Left lung (tissue), 10 donors: Measurements from ENCODE around the gene TMEM169. TPM values are rescaled to one million over a fixed set of nuclear protein-coding genes. Genes with fewer than 3 reads are reported as not detected.

Experiments
- ATAC-seq: fragments of 200-7000 bp; cut with Tn5 transposase; one replicate; pipeline ENCODE4 v1.9.1; 2020; ENCODE audit warnings: moderate library complexity
- DNase-seq, 4 donors: peaks; one replicate each; pipeline ENCODE4 v3.0.0-alpha.2; 2013 to 2020
- H3K27ac ChIP-seq, 2 donors: fragments of 200-600 bp; sonication (generic) in 1 of 2; one replicate each; pipeline versions ENCODE4 v1.5.0 to v1.8.0; 2020 to 2021
- H3K27me3 ChIP-seq, 2 donors: fragments of 200-600 bp; sonication (generic) in 1 of 2; one replicate each; pipeline versions ENCODE4 v1.5.0 to v1.8.0; 2020 to 2021
- H3K36me3 ChIP-seq, 2 donors: fragments of 200-600 bp; sonication (generic) in 1 of 2; one replicate each; pipeline versions ENCODE4 v1.5.0 to v1.8.0; 2020 to 2021
- H3K4me1 ChIP-seq, 2 donors: fragments of 200-600 bp; one replicate each; pipeline ENCODE4 v1.8.0; 2021
- H3K4me3 ChIP-seq, 2 donors: fragments of 200-600 bp; sonication (generic) in 1 of 2; one replicate each; pipeline versions ENCODE4 v1.5.0 to v1.8.0; 2020 to 2021; ENCODE audit warnings: mild to moderate bottlenecking in 1 of 2
- H3K9me3 ChIP-seq, 2 donors: fragments of 200-600 bp; sonication (generic) in 1 of 2; one replicate each; pipeline versions ENCODE4 v1.5.0 to v1.8.0; 2020 to 2021
- intact Hi-C, 2 donors: fragments of 100-400 bp; cut with DNase I; formaldehyde crosslinking; loops; one replicate each; pipeline versions ENCODE4 v1.11.2 to v1.14.2; 2022
- polyA plus RNA-seq, 6 donors: library from polyadenylated mRNA; unstranded; fragments of 120-200 nt; gene quantifications; one replicate each; pipeline ENCODE4 v1.2.1, GENCODE V29; 2013; ENCODE audit not compliant: insufficient read length in 6 of 6
- total RNA-seq, 2 donors: library from RNA; stranded (reverse); fragmentation: NEBNext Ultra II Directional; extraction: Animal tissue kit (Norgen Biotek cat#: 25700); gene quantifications; one replicate each; pipeline ENCODE4 v1.2.1, GENCODE V29; 2021
- TF ChIP-seq, protein P1 (sequence below), 2 donors: fragments of 200-600 bp; sonication (generic) in 1 of 2; IDR thresholded peaks; one replicate each; pipeline versions ENCODE4 v1.5.0 to v1.8.0; 2021; ENCODE audit warnings: antibody characterized with exemption in 2 of 2
- donor health status: DM: no; HTN: yes; CAD: no.
- donor health status: DM: no; HTN: no; CAD: no.

TMEM169 gene
- total and polyA plus RNA-seq, 8 donors: 0.66 to 1.8 (median 1.1) TPM

DNA sequence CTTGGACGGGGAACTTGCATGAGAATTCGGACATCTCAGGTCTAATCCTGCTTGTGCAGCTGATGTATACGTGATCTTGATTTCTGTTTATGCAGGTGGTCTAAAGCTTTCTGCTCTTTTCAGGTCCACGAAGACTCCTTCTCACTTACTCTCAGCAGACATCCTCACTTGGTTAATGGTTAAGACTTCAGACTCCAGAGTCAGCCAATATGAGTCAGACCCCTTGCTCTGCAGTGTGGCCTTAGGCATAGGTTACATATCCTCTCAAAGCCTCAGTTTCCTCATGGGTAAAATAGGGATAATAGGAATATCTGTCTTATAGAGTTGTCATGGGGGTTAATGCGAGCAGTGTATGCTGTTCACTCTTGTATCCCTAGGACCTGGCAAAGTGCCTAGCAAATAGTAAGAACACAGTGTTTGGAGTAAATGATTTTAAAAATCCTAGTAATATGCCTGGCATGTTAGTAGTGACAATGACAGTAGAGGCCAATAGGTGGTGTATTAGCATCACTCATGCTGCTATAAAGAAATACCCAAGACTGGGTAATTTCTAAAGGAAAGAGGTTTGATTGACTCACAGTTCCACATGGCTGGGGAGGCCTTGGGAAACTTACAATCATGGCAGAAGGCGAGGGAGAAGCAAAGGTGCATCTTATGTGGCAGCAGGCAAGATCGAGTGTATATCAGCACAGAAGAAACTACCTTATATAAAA is 69.8 kb downstream of the TMEM169 start:
- TF ChIP-seq, protein P1, sequence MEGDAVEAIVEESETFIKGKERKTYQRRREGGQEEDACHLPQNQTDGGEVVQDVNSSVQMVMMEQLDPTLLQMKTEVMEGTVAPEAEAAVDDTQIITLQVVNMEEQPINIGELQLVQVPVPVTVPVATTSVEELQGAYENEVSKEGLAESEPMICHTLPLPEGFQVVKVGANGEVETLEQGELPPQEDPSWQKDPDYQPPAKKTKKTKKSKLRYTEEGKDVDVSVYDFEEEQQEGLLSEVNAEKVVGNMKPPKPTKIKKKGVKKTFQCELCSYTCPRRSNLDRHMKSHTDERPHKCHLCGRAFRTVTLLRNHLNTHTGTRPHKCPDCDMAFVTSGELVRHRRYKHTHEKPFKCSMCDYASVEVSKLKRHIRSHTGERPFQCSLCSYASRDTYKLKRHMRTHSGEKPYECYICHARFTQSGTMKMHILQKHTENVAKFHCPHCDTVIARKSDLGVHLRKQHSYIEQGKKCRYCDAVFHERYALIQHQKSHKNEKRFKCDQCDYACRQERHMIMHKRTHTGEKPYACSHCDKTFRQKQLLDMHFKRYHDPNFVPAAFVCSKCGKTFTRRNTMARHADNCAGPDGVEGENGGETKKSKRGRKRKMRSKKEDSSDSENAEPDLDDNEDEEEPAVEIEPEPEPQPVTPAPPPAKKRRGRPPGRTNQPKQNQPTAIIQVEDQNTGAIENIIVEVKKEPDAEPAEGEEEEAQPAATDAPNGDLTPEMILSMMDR (IDR thresholded peaks at IDR 0.05): no peak
- intact Hi-C loops: no loop called here
- DNase-seq: no peak
- no peaks in the 10 kb centered on the region for H3K9me3 ChIP-seq
- H3K36me3 ChIP-seq: peaks cover 0 to 100% of the 10 kb centered on the region in 2 donors
- no peak for ATAC-seq
- H3K4me3 ChIP-seq: no peak overlapping the region
- H3K27me3 ChIP-seq: no peaks in the 10 kb centered on the region
- H3K27ac ChIP-seq: no peak overlapping the region
- H3K4me1 ChIP-seq: no peaks in the 10 kb centered on the region

Other genes starting within 250 kb of the TMEM169 start
- gene MREG, start 68.4 kb upstream of the TMEM169 start, total RNA-seq: 10 to 100 TPM; 13.9 to 17.1 TPM
- gene MREG, start 68.4 kb upstream of the TMEM169 start, polyA plus RNA-seq: 10 to 100 TPM; 12.0 to 16.7 (median 15.0) TPM
- gene PECR, start 110 bp upstream of the TMEM169 start, total RNA-seq: 10 to 100 TPM; 13.4 to 17.3 TPM
- gene PECR, start 110 bp upstream of the TMEM169 start, polyA plus RNA-seq: 10 to 100 TPM in 5 of 6 donors, 1 to 10 TPM in 1; 9.8 to 12.9 (median 10.5) TPM
- gene XRCC5, start 27.4 kb downstream of the TMEM169 start, total RNA-seq: 100 to 1,000 TPM; 212 to 251 TPM
- gene XRCC5, start 27.4 kb downstream of the TMEM169 start, polyA plus RNA-seq: 100 to 1,000 TPM; 255 to 302 (median 275) TPM